PFSK-1 (cell line): ENCODE results near the gene NTSR2.

Source experiments
- FOXP2 ChIP-seq: optimal IDR thresholded peaks from 2 replicates; pipeline ENCODE3; 2011; ENCODE audit warnings: borderline replicate concordance, control low read depth, inconsistent platforms; ENCODE audit not compliant: insufficient read depth; ENCODE audit errors: extremely low read length, extremely low read depth
- POLR2AphosphoS5 ChIP-seq: IDR thresholded peaks from 2 replicates; pipeline ENCODE4 v1.6.1; 2012; ENCODE audit warnings: low read depth, mild to moderate bottlenecking, control low read depth, low read length, moderate library complexity
- REST ChIP-seq, 2 experiments: IDR thresholded peaks; 2 replicates each; pipeline versions ENCODE4 v1.6.1 to v1.8.0; 2011 to 2012; ENCODE audit warnings: low read depth in 2 of 2, low read length in 2 of 2, control low read depth in 1 of 2, inconsistent platforms in 1 of 2, mild to moderate bottlenecking in 1 of 2, moderate library complexity in 1 of 2; ENCODE audit not compliant: insufficient read depth in 1 of 2
- SIN3A ChIP-seq: IDR thresholded peaks from 2 replicates; pipeline ENCODE4 v1.6.1; 2012; ENCODE audit warnings: mild to moderate bottlenecking, low read length, moderate library complexity, borderline replicate concordance; ENCODE audit not compliant: insufficient read depth
- TAF1 ChIP-seq: IDR thresholded peaks from 2 replicates; pipeline ENCODE4 v1.6.1; 2012; ENCODE audit warnings: low read length, control low read depth, borderline replicate concordance; ENCODE audit not compliant: insufficient read depth

Gene NTSR2

GRCh38 chr2:11647834-11648600 lies 22.0 kb downstream of the NTSR2 start:
- TF ChIP-seq REST (IDR thresholded peaks at IDR 0.05; ENCODE audit: insufficient read depth in 1 of 2, low read depth in 2 of 2, low read length in 2 of 2) (no peak), SIN3A (no peak), POLR2AphosphoS5 (no peak), FOXP2 (no peak), TAF1 (no peak)

GRCh38 chr2:11646530-11646929 lies 23.5 kb downstream of the NTSR2 start:
- no peak for TF ChIP-seq SIN3A
- TF ChIP-seq REST (IDR thresholded peaks at IDR 0.05; ENCODE audit: insufficient read depth in 1 of 2, low read depth in 2 of 2, low read length in 2 of 2), result no peak
- no peak for TF ChIP-seq TAF1
- TF ChIP-seq POLR2AphosphoS5, result no peak
- TF ChIP-seq FOXP2, result no peak

GRCh38 chr2:11644293-11644692 lies 25.7 kb downstream of the NTSR2 start:
- TF ChIP-seq REST (IDR thresholded peaks at IDR 0.05; ENCODE audit: insufficient read depth in 1 of 2, low read depth in 2 of 2, low read length in 2 of 2) (no peak), TAF1 (no peak), POLR2AphosphoS5 (no peak), SIN3A (no peak), FOXP2 (no peak)

GRCh38 chr2:11642972-11643371 lies 27.0 kb downstream of the NTSR2 start:
- no peak for TF ChIP-seq POLR2AphosphoS5
- TF ChIP-seq FOXP2, result no peak
- no peak for TF ChIP-seq REST (IDR thresholded peaks at IDR 0.05; ENCODE audit: insufficient read depth in 1 of 2, low read depth in 2 of 2, low read length in 2 of 2)
- TF ChIP-seq SIN3A, result no peak
- TF ChIP-seq TAF1, result no peak
